ENCODE measurements around the gene ARHGAP35.
"Not testable (repeated sequence)": the region's sequence is repeated elsewhere in the genome, so short reads cannot be mapped to it uniquely, and the experiment has no call there.

ARHGAP35 gene

GRCh38 chr19:46860846-46861690 is at the start of gene ARHGAP35:
TSS of gene ARHGAP35 (plus strand) at chr19:46860997. CDS start at chr19:46918676, 57,679 bp downstream.
- peak; percentile 76 for DNase-seq

- no peak for DNase-seq
These were observed 47.6 kb upstream of the ARHGAP35 start for GRCh38 chr19:46812977-46813838.

- no peak for DNase-seq
These were observed 46.9 kb upstream of the ARHGAP35 start for GRCh38 chr19:46813839-46814358.

GRCh38 chr19:46815833-46816627 is 44.8 kb upstream of the ARHGAP35 start:
- DNase-seq: no peak

- DNase-seq: no peak
These were observed 42.0 kb upstream of the ARHGAP35 start for GRCh38 chr19:46818812-46819211.

- peak; percentile 38 for DNase-seq
These were observed 39.0 kb upstream of the ARHGAP35 start for GRCh38 chr19:46821512-46822409.

GRCh38 chr19:46822410-46822787 is 38.4 kb upstream of the ARHGAP35 start:
- not testable (repeated sequence) for DNase-seq

GRCh38 chr19:46823049-46823448 is 37.7 kb upstream of the ARHGAP35 start:
- DNase-seq: no peak

GRCh38 chr19:46824890-46825730 is 35.7 kb upstream of the ARHGAP35 start:
- DNase-seq: no peak

- DNase-seq: no peak
These were observed 35.1 kb upstream of the ARHGAP35 start for GRCh38 chr19:46825731-46826055.

GRCh38 chr19:46828484-46828883 is 32.3 kb upstream of the ARHGAP35 start:
- peak; percentile 21 for DNase-seq

- DNase-seq: no peak
These were observed 29.9 kb upstream of the ARHGAP35 start for GRCh38 chr19:46830864-46831263.

- DNase-seq: no peak
These were observed 26.7 kb upstream of the ARHGAP35 start for GRCh38 chr19:46834121-46834520.

- no peak for DNase-seq
These were observed 25.8 kb upstream of the ARHGAP35 start for GRCh38 chr19:46834984-46835383.

GRCh38 chr19:46838160-46838559 is 22.6 kb upstream of the ARHGAP35 start:
- no peak for DNase-seq

- no peak for DNase-seq
These were observed 20.9 kb upstream of the ARHGAP35 start for GRCh38 chr19:46839752-46840497.

- peak; percentile 36 for DNase-seq
These were observed 20.3 kb upstream of the ARHGAP35 start for GRCh38 chr19:46840498-46840942.

- DNase-seq: no peak
These were observed 19.2 kb upstream of the ARHGAP35 start for GRCh38 chr19:46841458-46842083.

GRCh38 chr19:46842791-46843190 is 18.0 kb upstream of the ARHGAP35 start:
- DNase-seq: no peak

Data from activated CD4-positive, alpha-beta T cell treated with anti-CD3 and anti-CD28 coated beads for 1 hour (primary cell).